NT2/D1 (cell line): ENCODE results near the gene OR52H1.

Experiments used
- DNase-seq: peaks from one replicate; pipeline ENCODE4 v3.0.0-alpha.2; 2011; ENCODE audit warnings: low read depth, low spot score
- H3K27me3 ChIP-seq: 2 replicates; pipeline ENCODE4 v1.6.0; 2011; ENCODE audit warnings: mild to moderate bottlenecking; ENCODE audit not compliant: insufficient read length, insufficient read depth
- H3K36me3 ChIP-seq: 2 replicates; pipeline ENCODE4 v1.6.1; 2011; ENCODE audit warnings: mild to moderate bottlenecking, low read length, mixed read lengths; ENCODE audit not compliant: insufficient read depth, insufficient read length
- H3K4me1 ChIP-seq: 2 replicates; pipeline ENCODE4 v1.5.1; 2011; ENCODE audit not compliant: insufficient read depth, insufficient read length
- H3K4me3 ChIP-seq: 2 replicates; pipeline ENCODE4 v1.5.1; 2011; ENCODE audit warnings: low read depth; ENCODE audit not compliant: insufficient read length
- H3K9ac ChIP-seq: 2 replicates; pipeline ENCODE4 v1.6.0; 2011; ENCODE audit warnings: low read depth; ENCODE audit not compliant: insufficient read length
- H3K9me3 ChIP-seq: 2 replicates; pipeline ENCODE4 v1.5.1; 2011; ENCODE audit warnings: mild to moderate bottlenecking, low read length; ENCODE audit not compliant: insufficient read depth
- SUZ12 ChIP-seq: IDR thresholded peaks from 2 replicates; pipeline ENCODE4 v1.6.1; 2011; ENCODE audit not compliant: insufficient read length, insufficient read depth; ENCODE audit errors: extremely low read depth
- YY1 ChIP-seq: IDR thresholded peaks from 2 replicates; pipeline ENCODE4 v1.6.1; 2011; ENCODE audit not compliant: insufficient read length, insufficient read depth
- ZNF274 ChIP-seq: IDR thresholded peaks from 2 replicates; pipeline ENCODE4 v1.6.1; 2011; ENCODE audit warnings: mild to moderate bottlenecking, low read depth, low read length

The OR52H1 gene

GRCh38 chr11:5509803-5510202, 38.5 kb downstream of the OR52H1 start, which contains the start of gene UBQLN3:
TSS of gene UBQLN3 (minus strand) at chr11:5509957. CDS start at chr11:5509558, 399 bp downstream.
- H3K4me3 ChIP-seq: no peak within 1 kb of the TSS
- no peaks in the 10 kb centered on the region for H3K4me1 ChIP-seq
- no peak within 1 kb of the TSS for H3K9ac ChIP-seq
- no peak for DNase-seq
- no peaks in the 10 kb centered on the region for H3K36me3 ChIP-seq
- no peak for TF ChIP-seq YY1
- no peaks in the 10 kb centered on the region for H3K27me3 ChIP-seq
- no peaks in the 10 kb centered on the region for H3K9me3 ChIP-seq

GRCh38 chr11:5508605-5509004, 39.7 kb downstream of the OR52H1 start:
- Histone ChIP-seq H3K27me3 (no peaks in the 10 kb centered on the region), H3K9ac (no peak overlapping the region), H3K4me1 (no peaks in the 10 kb centered on the region), H3K4me3 (no peak overlapping the region), H3K9me3 (no peaks in the 10 kb centered on the region), H3K36me3 (no peaks in the 10 kb centered on the region)
- TF ChIP-seq ZNF274: no peak
- TF ChIP-seq SUZ12: no peak
- TF ChIP-seq YY1: no peak
- DNase-seq: no peak

GRCh38 chr11:5507933-5508305, 40.4 kb downstream of the OR52H1 start:
- no peaks in the 10 kb centered on the region for H3K36me3 ChIP-seq
- DNase-seq: no peak
- no peaks in the 10 kb centered on the region for H3K9me3 ChIP-seq
- no peaks in the 10 kb centered on the region for H3K4me1 ChIP-seq
- H3K27me3 ChIP-seq: no peaks in the 10 kb centered on the region
- no peak overlapping the region for H3K9ac ChIP-seq
- no peak overlapping the region for H3K4me3 ChIP-seq
- TF ChIP-seq YY1: no peak
- no peak for TF ChIP-seq SUZ12
- TF ChIP-seq ZNF274: no peak

- Histone ChIP-seq H3K9me3 (no peaks in the 10 kb centered on the region), H3K4me1 (no peaks in the 10 kb centered on the region), H3K27me3 (no peaks in the 10 kb centered on the region), H3K36me3 (no peaks in the 10 kb centered on the region), H3K4me3 (no peak overlapping the region), H3K9ac (no peak overlapping the region)
- no peak for DNase-seq
- no peak for TF ChIP-seq ZNF274
- no peak for TF ChIP-seq YY1
- TF ChIP-seq SUZ12: no peak
These were observed 41.0 kb downstream of the OR52H1 start for GRCh38 chr11:5507177-5507932.

DNA sequence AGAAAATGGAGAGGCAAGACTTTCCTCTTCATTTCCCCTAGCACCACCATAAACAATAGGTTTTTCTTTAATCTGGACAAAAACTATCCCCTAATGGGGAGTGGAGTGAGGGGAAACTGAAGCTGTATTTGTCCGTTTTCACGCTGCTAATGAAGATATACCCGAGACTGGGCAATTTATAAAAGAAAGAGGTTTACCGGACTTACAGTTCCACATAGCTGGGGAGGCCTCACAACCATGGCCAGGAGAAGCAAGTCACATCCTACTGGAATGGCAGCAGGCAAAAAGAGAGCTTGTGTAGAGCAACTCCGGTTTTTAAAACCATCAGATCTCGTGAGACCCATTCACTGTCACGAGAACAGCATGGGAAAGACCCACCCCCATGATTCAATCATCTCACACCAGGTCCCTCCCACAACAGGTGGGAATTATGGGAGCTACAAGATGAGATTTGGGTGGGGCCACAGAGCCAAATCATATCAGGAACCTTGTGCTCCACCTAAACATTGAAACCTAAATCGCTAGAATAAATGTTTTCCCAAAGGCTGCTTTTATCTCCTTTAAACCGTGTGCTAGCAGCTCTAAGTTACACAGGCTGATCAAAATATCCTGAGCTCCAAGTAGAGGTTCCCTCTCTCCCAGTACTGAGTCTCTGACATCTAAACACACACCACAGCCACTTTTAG, 42.8 kb downstream of the OR52H1 start:
- Histone ChIP-seq H3K36me3 (no peaks in the 10 kb centered on the region), H3K9ac (no peak overlapping the region), H3K4me1 (no peaks in the 10 kb centered on the region), H3K4me3 (no peak overlapping the region), H3K27me3 (no peaks in the 10 kb centered on the region), H3K9me3 (no peaks in the 10 kb centered on the region)
- TF ChIP-seq SUZ12: no peak
- TF ChIP-seq ZNF274: no peak
- no peak for TF ChIP-seq YY1
- DNase-seq: no peak

GRCh38 chr11:5504403-5504921, 43.9 kb downstream of the OR52H1 start:
- TF ChIP-seq SUZ12 (no peak), YY1 (no peak), ZNF274 (no peak)
- H3K4me3 ChIP-seq: no peak overlapping the region
- H3K27me3 ChIP-seq: no peaks in the 10 kb centered on the region
- H3K9ac ChIP-seq: no peak overlapping the region
- H3K36me3 ChIP-seq: no peaks in the 10 kb centered on the region
- no peak for DNase-seq
- H3K4me1 ChIP-seq: no peaks in the 10 kb centered on the region
- H3K9me3 ChIP-seq: no peaks in the 10 kb centered on the region

- DNase-seq: no peak
- H3K4me1 ChIP-seq: no peaks in the 10 kb centered on the region
- H3K9ac ChIP-seq: no peak overlapping the region
- H3K4me3 ChIP-seq: no peak overlapping the region
- H3K36me3 ChIP-seq: no peaks in the 10 kb centered on the region
- H3K9me3 ChIP-seq: no peaks in the 10 kb centered on the region
- TF ChIP-seq ZNF274: no peak
- TF ChIP-seq YY1: no peak
- no peak for TF ChIP-seq SUZ12
- no peaks in the 10 kb centered on the region for H3K27me3 ChIP-seq
These were observed 47.9 kb downstream of the OR52H1 start for GRCh38 chr11:5500393-5500801.
